Fibroblast of peridontal ligament (primary cell): ENCODE data around the gene TRIM33.
"Not testable (repeated sequence)": the region's sequence is repeated elsewhere in the genome, so short reads cannot be mapped to it uniquely, and the experiment has no call there.

ENCODE experiments used
- DNase-seq: peaks from one replicate; pipeline ENCODE4 v3.0.0-alpha.2; 2010; ENCODE audit errors: extremely low read depth

The TRIM33 gene

DNA sequence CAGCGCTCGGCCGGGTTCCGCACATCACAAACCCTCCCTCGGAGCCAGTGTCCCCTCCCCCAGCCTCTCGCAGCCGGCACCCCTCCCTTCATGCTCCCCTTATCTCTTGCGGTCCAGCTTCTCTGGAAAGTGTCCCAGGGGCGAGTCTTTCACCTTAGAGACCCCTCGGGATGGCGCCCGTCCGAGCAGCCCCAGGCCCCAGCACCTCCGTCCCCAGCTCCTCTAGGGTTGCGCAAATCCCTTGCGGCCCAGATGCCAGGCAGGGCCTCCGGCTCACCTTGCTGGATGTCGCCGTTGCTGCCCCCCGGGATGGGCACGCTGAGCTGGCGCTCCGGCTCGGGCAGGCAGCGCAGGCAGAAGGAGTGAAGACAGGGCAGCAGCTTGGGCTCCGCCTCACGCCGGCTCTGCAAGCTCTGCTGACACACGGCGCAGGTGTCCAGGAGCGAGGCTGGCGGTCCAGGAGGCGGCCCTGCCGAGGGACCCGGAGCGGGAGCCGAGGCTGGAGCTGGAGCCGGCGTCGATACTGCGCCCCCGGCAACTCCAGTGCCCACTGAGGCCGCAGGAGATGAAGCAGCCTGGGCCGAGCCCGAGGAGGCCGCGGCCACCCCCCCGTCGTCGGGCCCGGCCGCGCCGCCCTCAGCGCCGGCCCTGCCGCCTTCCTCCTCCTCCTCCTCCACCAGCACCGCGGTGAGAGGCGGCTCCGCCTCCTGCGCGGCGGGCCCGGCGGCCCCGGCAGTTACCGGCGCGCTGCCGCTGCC is 550 bp downstream of the TRIM33 start:
- peak; percentile 28 for DNase-seq

DNA sequence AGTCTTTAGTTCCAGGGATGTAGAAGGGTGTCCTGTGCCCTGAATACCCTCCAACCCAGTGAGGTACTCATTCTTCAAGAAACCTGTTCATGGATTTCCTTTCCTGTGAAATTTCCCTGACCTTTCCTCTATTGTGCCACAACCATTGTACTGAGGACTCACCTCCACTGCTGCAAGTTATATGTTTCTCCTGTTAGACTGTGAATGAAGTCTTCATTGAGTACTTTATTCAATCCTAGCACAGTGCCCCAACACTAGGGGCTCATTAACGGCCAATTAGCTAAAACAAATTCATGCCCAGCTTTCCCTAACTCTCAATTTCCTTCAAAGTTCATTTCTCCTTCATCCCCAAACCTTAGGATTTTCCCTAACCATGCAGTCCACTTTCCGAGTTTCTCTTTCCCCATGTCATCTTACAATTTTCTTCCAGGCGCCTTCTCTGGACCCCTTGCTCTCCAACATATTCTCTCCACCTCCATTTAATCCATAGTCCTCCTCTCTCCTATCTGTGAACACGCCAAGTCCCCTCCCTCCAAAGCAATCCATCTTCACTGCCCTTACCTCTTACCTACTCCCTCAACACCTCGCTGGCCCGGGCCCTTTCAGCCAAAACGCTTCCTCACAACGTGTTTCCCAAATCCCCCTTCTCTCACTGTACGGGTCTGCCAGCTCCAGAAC is 1.3 kb downstream of the TRIM33 start:
- no peak for DNase-seq

DNA sequence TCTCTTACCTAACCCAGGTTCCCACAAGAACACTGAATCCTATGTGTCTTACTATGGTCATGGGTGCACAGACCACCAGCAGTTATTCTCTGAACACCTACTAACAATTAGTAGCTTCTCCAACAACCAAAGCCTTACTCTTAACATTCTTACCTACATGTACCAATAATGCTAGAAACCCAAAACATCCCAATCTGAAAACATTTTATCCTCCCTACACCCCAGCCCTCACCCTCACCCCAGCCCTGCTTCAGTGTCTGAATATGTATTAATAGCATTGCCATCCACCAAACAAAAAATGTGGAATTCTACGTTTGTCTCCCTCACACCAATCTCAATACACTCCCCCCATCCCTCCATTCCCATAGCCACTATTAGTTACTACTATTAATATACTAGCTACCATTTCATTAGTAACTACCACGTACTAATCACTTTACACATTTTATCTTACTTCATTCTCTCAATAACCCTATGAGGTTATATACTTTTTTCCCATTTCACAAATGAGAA is 2.6 kb downstream of the TRIM33 start:
- DNase-seq = no peak

- no peak for DNase-seq
These were observed 3.5 kb downstream of the TRIM33 start for GRCh38 chr1:114507513-114507912.

- DNase-seq = no peak
These were observed 5.8 kb downstream of the TRIM33 start for GRCh38 chr1:114505148-114505561.

DNA sequence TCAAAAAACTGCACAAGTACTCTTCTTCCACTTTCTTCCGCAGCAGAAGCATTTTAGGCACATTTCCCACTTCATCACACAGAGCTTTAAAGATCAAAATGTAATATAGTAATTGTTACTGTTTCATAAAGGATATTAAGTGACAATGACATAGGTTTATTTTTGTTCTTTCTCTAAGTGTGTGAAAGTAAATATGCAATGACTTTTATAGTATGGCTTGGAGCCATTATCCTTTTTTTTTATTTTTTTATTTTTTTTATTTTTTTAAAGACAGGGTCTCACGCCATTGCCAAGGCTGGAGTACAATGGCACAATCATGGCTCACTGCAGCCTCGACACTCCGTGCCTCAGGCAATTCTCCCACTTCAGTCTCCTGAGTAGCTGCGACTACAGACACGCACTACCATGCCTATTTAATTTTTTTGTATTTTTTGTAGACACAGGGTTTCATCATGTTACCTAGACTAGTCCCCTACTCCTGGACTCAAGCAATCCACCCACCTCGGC is 7.0 kb downstream of the TRIM33 start:
- DNase-seq = no peak

GRCh38 chr1:114502080-114502479 is 8.9 kb downstream of the TRIM33 start:
- no peak for DNase-seq

DNA sequence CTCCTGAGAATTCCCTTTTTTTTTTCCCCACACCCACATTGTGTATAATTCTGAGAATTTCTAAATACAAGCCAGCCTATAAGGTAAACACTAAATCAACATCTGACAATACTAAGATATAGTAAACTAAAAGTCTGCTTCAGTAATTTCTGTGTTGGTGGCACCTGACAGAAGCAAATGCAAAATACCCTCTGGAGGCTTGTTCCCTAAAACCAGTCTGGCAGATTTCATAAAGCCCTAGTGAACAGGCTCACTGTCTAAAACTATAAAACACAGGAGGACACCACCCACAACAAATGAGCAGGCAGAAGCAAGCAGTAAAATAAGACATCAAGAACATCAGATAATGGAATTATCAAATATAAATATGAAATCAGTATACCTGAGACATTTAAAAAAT is 11.5 kb downstream of the TRIM33 start:
- DNase-seq = no peak

DNA sequence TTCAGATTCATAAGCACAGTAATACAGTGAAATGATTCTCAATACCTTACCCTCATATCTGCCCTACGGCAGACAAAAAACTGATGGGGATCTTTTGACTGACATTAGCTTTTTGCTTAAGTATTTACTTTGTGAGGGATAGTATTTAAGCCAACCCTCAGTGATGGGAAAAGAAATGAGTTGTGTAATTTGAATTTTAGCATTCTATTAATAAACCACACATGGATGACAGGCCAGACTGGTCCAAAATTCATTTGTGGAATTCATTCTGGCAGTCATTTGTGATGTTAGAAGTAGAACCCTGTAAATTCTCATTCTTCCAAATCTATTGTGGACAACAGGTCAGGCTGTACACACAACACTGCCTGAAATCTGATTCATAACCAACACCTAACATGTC is 14.9 kb downstream of the TRIM33 start:
- no peak for DNase-seq

DNA sequence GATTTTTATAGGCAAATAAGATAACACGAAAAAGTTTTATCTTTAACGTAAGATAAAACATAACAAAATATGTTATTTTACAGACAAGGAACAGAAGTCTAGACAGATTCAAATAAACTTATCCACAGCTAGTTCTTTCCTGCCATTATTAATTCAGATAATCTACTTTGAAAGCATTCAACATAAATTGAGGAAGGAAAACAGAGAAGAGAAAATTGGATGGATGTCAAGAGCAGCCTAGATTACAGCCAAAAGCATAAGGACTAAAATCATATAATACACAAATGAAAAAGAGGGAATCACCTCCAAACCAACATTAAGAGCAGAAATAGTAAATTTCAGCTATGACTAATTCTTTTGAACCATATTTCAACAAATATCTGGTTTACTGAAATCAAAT is 15.5 kb downstream of the TRIM33 start:
- no peak for DNase-seq

GRCh38 chr1:114492978-114493377 is 18.0 kb downstream of the TRIM33 start:
- DNase-seq = no peak

DNA sequence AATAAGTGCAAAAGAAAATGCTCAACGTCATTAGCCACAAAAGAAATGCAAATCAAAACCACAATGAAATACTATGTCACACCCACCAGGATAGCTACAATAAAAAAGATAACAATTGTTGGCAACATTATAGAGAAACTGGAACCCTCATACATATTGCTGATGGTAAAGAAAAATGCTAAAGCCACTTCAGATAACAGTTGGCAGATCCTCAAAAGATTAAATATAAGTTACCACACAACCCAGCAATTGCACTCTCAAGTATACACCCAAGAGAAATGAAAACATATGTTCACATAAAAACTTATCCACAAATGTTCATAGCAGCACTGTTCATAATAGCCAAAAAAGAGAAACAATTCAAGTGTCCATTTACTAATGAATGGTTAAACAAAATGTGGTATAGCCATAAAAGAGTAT is 20.7 kb downstream of the TRIM33 start:
- no peak for DNase-seq

GRCh38 chr1:114488739-114489138 is 22.3 kb downstream of the TRIM33 start:
- DNase-seq = no peak

GRCh38 chr1:114485286-114485685 is 25.7 kb downstream of the TRIM33 start:
- peak; percentile 28 for DNase-seq

- no peak for DNase-seq
These were observed 28.4 kb downstream of the TRIM33 start for GRCh38 chr1:114482585-114482984.

DNA sequence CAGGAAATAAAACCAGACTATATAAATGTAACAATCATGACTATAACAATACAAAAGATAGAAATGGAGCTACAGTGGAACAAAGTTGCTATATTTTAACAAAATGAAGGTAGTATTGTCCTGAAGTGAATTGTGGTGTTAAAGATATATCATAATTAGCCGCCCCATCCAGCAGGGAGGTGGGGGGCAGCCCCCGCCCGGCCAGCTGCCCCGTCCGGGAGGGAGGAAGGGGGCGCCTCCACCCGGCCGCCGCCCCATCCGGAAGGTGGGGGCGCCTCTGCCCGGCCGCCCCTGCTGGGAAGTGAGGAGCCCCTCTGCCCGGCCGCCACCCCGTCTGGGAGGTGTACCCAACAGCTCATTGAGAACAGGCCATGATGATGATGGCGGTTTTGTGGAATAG is 31.4 kb downstream of the TRIM33 start:
- DNase-seq = not testable (repeated sequence)

DNA sequence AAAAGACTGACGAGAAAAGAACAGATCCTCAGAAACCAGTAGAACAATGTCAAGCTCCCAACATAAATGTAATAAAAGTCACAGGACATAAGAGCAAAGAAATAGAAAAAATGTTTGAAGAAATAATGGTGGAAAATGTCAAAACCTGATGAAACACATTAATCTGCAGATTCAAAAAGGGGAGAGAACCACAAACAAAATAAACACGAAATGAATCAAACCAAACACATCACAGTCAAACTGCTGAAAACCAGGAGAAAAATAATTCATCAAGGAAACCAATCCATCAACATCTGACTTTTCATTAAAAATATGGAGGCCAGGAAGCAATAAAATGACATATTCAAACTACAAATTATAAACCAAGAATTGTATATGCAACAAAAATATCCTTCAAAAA is 31.9 kb downstream of the TRIM33 start:
- no peak for DNase-seq

GRCh38 chr1:114473796-114474195 is 37.2 kb downstream of the TRIM33 start:
- DNase-seq = no peak

DNA sequence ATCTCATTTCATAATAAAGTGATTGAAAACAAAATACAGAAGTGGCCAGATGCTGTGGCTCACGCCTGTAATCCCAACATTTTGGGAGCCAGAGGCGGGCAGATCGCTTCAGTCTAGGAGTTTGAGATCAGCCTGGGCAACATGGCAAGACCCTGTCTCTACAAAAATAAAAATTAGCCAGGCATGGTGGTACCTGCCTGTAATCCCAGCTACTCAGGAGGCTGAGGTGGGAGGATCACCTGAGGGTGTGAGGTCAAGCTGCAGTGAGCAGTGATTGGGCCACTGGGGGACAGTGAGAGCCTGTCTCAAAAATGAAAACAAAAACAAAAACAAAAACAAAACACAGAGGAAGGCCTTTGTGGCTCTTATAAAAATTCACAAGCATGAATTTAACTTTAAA is 38.6 kb downstream of the TRIM33 start:
- no peak for DNase-seq

GRCh38 chr1:114470681-114471080 is 40.3 kb downstream of the TRIM33 start:
- DNase-seq = no peak

DNA sequence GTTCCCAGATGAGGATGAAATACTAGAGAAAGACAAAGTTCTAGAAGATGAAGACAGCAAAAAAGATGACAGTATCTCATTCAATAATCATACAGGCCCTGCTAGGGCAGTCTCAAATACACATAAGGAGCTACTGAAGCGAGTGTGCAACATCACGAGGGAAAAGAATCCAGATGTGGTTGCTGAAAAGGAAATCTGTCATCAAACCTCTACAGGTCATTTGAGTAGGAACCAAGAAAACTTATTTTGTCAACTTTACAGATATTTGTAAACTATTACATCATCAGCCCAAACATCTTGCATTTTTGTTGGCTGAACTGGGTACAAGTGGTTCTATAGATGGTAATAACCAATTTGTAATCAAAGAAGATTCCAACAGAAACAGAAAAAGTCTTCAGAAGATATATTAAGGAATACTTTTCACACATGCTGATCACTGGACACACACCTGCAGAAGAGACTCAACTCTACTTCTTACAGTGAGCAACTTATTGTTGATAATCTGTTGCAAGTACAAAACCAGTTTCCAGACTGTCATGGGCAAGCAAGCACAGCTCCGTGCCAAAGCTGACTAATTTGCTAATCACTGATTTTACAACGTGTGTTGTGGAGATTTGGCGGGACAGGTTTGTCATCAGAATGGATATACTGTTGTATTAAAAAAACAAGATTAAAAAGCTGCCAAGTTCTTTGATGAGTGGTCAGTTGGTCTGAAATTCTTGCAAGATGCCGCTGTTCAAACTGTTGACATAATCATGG is 42.1 kb downstream of the TRIM33 start:
- peak; percentile 21 for DNase-seq

DNA sequence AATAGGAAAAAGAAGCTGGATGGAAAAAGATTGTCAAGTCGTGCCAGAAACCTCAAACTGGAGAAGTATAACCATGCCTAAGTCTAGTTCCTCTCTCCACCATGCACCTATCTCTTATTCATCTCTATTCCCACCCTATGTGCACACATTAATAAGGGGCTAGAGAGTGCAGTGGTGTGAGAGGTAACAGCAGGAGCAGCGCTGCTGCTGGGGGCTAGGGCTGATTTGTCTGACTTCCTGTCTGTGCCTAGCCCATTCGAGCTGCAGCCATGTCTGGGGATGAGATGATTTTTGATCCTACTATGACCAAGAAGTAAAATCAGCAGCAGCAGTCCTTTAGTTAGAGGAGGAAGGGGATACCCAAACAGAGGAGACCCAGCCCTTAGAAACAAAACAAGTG is 43.0 kb downstream of the TRIM33 start:
- DNase-seq = no peak
